GDM1 (cell line): ENCODE results near the gene TAOK3.
"Not testable (repeated sequence)": the region's sequence is repeated elsewhere in the genome, so short reads cannot be mapped to it uniquely, and the experiment has no call there.

ENCODE experiments used
- DNase-seq: peaks from one replicate; lab custom pipeline; 2025; lab: John Stamatoyannopoulos, UW

The TAOK3 gene

DNA sequence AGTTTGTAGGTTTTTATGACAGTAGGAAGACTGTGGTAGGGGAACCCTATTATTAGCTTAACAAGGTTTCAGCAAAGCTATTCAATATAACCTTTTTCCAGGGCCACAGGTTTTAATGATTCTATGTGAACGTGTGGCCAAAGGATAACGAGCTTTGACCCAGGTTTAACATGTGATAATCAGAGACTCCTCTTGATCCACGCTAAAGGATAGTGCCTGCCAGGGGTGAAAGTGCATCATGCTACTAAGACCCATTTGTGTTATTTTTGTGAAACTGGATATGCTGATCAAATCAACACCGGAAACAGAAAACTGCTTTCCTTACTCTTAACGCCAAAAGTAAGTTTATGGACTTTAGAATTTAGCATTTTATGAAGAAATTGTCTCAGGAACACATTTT, 909 bp upstream of the TAOK3 start:
- DNase-seq, result no peak

GRCh38 chr12:118371321-118372282, 1.1 kb downstream of the TAOK3 start:
- no peak for DNase-seq

GRCh38 chr12:118370601-118371000, 2.1 kb downstream of the TAOK3 start:
- DNase-seq, result no peak

DNA sequence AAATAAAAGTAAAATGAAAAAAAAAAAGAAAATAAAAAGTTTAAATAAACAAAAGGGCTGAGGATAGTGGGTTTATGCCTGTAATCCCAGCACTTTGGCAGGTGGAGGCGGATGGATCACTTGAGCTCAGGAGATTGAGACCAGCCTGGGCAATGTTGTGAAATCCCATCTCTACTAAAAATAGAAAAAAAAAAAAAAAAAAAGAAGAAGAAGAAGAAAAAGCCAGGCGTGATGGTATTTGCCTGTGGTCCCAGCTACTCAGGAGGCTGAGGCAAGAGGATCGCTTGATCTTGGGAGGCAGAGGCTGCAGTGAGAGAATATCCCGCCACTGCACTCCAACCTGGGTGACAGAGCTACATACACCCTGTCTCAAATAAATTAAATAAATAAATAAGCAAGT, 3.9 kb downstream of the TAOK3 start:
- DNase-seq, result no peak

DNA sequence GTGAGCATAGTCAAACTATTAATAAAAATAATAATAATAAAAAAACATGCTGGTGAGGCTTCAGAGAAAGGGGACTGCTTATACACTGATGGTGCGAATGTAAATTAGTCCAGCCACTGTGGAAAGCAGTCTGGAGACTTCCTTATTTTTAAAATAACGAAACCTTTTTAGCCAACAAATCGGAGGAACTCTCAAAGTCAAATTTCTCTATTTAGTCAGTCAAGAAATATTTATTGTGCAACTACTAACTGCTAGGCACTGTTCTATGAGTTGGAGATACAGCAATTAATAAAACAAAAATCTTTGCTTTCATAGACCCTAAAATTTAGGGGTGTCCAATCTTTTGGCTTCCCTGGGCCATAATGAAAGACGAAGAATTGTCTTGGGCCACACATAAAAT, 10.8 kb downstream of the TAOK3 start:
- DNase-seq, result no peak

GRCh38 chr12:118361092-118361404, 11.7 kb downstream of the TAOK3 start:
- no peak for DNase-seq

- DNase-seq, result peak; percentile 3
These were observed 13.2 kb downstream of the TAOK3 start for GRCh38 chr12:118359541-118359915.

DNA sequence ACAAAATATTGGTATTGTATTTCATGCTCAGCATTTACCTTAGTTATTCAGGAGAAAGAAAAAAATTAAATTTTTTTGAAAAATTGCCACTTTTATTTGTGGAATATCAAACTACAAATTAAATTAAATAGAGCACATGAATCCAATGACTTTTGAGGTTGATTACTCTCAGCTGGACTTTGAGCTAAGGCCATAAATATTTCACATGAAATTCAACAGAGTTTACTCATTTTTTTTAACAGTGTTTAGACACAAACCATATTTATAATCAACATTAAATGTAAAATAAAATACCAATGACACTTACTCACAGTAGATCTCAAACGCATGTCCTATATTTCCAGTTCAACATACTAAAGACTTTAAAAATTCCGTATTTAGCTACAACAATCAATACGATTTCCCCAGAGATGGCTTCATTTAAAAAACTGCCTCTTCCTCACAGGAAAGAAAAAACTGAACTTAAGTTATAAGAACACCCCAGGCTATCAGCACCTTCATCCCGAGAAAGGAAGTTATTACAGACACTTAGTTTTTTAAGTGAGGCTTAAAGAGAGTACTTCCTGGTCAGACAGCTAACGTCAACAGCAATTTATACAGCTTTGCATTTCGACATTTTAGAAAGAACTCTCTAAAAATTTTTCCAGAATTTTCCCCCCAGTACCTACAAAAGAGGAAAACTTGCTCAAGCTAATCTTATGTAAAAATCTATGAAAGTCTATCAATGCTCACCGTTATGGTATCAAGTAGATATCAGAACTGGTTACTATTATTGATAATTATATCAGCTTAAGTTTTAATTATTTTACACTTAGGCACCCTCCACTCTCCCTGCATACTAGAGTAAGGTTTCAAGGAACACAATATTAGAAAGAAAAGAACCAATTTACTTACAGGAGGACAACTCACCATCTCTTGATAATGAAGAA, 13.8 kb downstream of the TAOK3 start:
- no peak for DNase-seq

- DNase-seq, result no peak
These were observed 14.7 kb downstream of the TAOK3 start for GRCh38 chr12:118358008-118358359.

DNA sequence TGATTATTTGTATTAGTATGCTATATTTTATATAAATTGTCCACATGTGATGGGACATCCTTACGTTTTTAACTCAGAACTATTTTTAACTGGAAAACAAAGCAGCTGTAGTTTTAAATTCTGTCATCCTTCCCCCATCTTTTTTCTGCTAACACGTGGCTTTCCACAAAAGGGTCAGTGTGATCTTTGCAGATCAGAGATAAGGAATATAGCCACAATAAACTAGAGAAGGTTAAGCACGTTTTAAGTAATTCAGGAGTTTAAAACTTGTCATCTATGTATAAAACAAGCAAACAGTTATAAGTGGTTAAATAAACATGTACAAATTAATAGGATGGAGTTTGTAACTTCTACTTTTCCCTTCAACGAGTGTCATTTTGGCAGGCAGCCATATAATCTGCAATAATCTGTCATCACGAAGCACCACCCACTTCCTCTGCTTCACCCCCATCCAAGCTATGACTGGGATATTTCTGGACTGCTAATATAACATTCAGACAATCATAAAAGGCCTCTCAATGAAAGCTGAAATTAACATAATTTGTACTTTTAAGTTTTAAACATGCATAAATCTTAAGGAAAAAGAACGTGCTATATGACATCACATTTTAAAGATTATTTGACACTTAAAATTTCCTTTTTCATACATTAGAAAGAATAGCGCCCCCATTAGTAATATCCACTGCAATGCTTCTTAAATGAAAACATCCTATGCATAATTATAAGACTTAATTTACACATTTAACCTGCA, 15.3 kb downstream of the TAOK3 start:
- peak; percentile 57 for DNase-seq

DNA sequence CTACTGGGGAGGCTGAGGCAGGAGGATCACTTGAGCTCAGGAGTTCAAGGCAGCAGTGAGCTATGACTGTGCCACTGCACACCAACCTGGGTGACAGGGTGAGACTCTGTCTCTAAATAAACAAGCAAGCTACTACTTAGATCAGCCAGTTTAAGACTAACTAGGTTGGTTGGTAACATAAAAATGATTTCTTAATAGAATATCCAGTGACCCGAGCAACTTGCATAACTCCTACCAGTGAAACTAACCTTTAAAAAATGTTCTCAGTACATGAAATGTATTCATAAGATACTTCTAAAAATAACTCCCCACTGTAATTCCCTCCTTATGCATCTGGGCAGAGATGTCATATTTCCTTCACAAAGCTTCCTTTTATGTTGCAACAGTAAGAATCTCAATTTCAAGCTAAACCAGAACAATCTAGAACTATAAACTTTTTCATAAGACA, 15.9 kb downstream of the TAOK3 start:
- DNase-seq, result no peak

DNA sequence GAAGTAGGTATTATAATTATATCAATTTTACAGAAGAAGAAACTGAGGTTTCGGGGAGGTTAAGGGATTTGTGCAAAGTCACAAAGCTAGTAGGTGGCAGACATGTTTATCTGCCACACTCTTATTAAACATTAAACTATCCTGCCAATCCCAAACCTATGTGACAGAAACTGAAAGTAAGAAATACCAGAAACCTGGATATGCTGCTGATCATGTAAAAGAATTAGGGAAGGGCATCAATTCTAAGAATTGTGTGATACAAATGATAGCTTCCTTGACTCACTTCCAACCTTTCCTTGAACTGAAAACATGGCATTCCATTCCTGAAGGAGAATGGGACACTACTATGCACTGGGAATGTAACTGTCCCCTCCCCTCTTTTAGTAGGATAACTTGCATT, 16.9 kb downstream of the TAOK3 start:
- no peak for DNase-seq

DNA sequence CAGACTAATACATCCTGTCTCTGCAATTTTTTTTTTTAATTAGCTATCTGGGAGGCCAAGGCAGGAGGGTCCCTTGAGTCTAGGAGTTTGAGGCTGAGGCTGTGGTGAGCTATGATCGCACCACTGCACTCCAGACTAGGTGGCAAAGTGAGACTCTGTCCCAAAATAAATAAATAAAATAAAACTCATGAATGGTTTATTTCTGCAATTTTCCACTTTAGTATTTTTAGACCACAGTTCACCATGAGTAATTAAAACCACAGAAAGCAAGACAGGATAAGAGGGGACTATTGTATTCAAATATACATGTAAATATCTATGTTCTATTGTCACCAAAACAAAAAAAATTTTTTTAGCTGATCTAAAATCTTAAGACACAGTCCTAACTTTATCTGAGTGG, 17.8 kb downstream of the TAOK3 start:
- DNase-seq, result no peak

GRCh38 chr12:118354503-118354902, 18.2 kb downstream of the TAOK3 start:
- not testable (repeated sequence) for DNase-seq

DNA sequence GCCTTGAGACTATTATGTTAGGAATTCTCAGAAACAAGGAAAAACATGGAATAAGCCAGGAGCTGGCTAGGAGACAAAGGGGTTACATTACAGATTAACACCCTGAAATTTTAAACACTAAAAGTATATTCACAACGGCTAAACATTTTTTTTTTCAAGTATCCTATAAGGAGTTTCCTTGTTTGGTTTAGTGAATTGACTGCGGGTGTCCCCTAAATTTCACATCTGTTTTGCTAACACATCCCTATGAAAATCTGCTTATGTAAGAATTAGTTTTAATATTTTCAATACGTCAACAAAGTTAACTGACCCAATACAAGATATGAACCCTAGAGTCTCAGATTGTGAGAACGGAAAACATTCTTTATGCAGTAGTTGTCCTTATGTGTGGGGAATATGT, 19.0 kb downstream of the TAOK3 start:
- DNase-seq, result no peak

- no peak for DNase-seq
These were observed 21.7 kb downstream of the TAOK3 start for GRCh38 chr12:118350908-118351559.

DNA sequence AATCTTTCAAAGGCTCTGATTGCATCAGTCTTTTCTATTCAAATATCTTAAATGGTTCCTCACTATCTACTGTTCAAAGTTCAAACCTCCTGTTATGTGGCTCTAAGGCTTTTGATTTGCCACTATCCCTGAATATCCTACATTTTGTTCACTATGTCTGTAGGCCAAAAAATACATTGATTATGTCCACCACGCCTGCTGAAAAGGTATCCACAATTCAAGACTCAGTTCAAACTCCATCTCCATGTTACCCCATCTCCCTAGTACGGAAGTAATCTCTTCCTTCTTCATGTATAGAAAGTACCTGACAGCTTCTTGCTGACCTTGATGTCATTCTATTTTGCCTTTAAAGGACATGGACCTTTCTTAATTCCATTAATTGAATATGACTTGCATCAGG, 24.8 kb downstream of the TAOK3 start:
- DNase-seq, result no peak

DNA sequence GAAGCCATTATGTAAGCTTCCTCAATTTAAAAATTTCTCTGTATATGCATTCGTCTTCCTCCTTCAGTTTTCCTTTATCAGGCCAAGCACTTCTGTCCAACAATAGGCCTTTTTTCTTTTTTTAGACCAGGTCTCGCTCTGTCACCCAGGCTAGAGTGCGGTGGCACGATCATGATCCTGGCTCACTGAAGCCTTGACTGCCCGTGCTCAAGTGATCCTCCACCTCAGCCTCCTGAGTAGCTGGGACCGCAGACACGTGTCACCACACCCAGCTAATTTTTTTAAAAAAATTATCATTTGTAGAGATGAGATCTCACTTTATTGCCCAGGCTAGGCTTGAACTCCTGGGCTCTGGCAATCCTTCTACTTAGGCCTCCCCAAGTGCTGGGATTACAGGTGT, 25.8 kb downstream of the TAOK3 start:
- no peak for DNase-seq

DNA sequence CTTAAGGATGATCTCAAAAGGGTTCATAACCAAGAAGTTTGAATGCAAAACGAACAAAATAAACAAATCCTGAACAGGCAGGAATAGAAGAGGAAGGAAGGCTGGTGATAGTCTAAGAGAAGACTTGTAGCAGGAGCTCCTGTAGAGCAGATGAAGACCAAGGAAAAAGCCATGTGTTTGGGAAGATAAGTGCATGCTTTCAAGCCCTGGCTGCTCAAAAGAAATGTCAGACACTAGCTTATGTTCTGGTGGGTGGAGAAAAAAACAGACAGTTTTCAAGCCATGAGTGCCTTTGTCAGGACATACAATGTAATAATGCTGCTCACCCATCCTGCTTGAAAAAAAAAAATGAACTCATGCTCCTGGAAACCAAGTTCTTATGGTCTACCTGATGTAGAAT, 27.4 kb downstream of the TAOK3 start:
- DNase-seq, result peak; percentile 18

- DNase-seq, result no peak
These were observed 27.9 kb downstream of the TAOK3 start for GRCh38 chr12:118344829-118345228.

DNA sequence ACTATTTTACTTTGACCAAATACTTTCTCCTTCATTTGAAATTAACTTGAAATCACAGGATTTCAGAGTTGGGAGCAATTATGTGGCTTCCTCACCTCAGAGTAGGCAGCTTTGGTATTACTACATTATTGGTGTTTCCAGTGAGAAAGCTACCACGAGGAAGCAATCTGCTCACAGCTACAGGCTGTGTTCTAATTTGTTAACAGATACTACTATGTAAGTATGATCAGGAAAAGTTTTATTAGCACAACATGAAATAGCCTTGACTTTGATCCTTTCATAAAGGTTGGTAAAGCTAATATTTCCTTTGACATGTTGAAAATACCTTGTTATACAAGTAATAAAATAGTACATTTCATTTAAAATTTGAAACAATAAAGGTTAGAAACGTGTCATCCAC, 30.6 kb downstream of the TAOK3 start:
- DNase-seq, result no peak
